Ovary (tissue), 3 donors: ENCODE measurements around the gene CYP46A1.

Experiments used
- EP300 ChIP-seq: sonication (generic); formaldehyde crosslinking; IDR thresholded peaks from one replicate; pipeline ENCODE4 v1.6.1; 2017; ENCODE audit warnings: antibody characterized with exemption
- POLR2A ChIP-seq: fragments of 450-650 bp; IDR thresholded peaks from one replicate; pipeline ENCODE4 v1.6.1; 2017; ENCODE audit warnings: antibody characterized with exemption, mild to moderate bottlenecking, moderate library complexity
- TF ChIP-seq, protein P1 (sequence below), 3 donors: fragments of 450-650 bp in 2 of 3; fragments of 200-600 bp in 1 of 3; IDR thresholded peaks; one replicate each; pipeline versions ENCODE4 v1.5.1 to v1.8.0; 2016 to 2022; ENCODE audit warnings: antibody characterized with exemption in 3 of 3, mild to moderate bottlenecking in 1 of 3
- donor health status: DM: no; HTN: no; CAD: no.

DNA sequence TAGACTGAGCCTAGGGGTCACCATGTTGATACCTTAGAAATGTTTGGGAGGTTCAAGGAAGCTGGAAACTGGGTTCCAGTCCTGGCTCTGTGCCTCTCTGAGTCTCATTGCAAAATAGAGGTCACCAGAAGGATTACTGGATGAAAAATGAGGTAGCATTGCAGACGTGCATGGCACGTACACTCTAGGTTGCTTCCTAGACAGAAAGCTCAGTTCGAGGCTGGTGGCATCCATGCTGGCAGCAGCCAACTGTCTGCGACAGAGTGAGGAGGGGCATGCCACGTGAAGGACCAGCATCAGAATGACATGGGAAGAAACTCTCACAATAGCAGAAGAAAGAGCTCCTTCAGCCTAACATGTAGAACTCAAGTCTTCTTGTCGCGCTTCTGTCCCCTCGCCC is 4.6 kb upstream of the CYP46A1 start:
- TF ChIP-seq POLR2A, result no peak
- TF ChIP-seq, protein P1, sequence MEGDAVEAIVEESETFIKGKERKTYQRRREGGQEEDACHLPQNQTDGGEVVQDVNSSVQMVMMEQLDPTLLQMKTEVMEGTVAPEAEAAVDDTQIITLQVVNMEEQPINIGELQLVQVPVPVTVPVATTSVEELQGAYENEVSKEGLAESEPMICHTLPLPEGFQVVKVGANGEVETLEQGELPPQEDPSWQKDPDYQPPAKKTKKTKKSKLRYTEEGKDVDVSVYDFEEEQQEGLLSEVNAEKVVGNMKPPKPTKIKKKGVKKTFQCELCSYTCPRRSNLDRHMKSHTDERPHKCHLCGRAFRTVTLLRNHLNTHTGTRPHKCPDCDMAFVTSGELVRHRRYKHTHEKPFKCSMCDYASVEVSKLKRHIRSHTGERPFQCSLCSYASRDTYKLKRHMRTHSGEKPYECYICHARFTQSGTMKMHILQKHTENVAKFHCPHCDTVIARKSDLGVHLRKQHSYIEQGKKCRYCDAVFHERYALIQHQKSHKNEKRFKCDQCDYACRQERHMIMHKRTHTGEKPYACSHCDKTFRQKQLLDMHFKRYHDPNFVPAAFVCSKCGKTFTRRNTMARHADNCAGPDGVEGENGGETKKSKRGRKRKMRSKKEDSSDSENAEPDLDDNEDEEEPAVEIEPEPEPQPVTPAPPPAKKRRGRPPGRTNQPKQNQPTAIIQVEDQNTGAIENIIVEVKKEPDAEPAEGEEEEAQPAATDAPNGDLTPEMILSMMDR (IDR thresholded peaks at IDR 0.05), result no peak
- no peak for TF ChIP-seq EP300
